Hepatocyte (in vitro differentiated cells): ENCODE measurements around the gene CDRT4. TPM values are rescaled to one million over a fixed set of nuclear protein-coding genes. Genes with fewer than 3 reads are reported as not detected.

Experiments
- DNase-seq: peaks from one replicate; pipeline ENCODE4 v3.0.0-alpha.2; 2016; ENCODE audit warnings: low spot score
- H2AFZ ChIP-seq: fragments of 200-600 bp; sonication (generic); 2 replicates; pipeline ENCODE4 v1.6.0; 2016; ENCODE audit warnings: antibody characterized with exemption, mild to moderate bottlenecking
- H3K27ac ChIP-seq: fragments of 200-600 bp; sonication (generic); 2 replicates; pipeline ENCODE4 v1.5.1; 2016; ENCODE audit warnings: mild to moderate bottlenecking
- H3K27me3 ChIP-seq: fragments of 200-600 bp; sonication (generic); 2 replicates; pipeline ENCODE4 v1.6.1; 2016
- H3K36me3 ChIP-seq: fragments of 200-600 bp; sonication (generic); replicated peaks from 2 replicates; pipeline ENCODE4 v1.5.1; 2016; ENCODE audit warnings: low read depth; ENCODE audit not compliant: insufficient read depth
- H3K4me1 ChIP-seq: fragments of 200-600 bp; sonication (generic); 2 replicates; pipeline ENCODE4 v1.5.1; 2016; ENCODE audit warnings: mild to moderate bottlenecking, moderate library complexity; ENCODE audit not compliant: insufficient read depth
- H3K4me2 ChIP-seq: fragments of 200-600 bp; sonication (generic); 2 replicates; pipeline ENCODE4 v1.6.0; 2016
- H3K4me3 ChIP-seq: fragments of 200-600 bp; sonication (generic); 2 replicates; pipeline ENCODE4 v1.5.1; 2016; ENCODE audit warnings: mild to moderate bottlenecking
- H3K79me2 ChIP-seq: fragments of 200-600 bp; sonication (generic); 2 replicates; pipeline ENCODE4 v1.6.0; 2017; ENCODE audit warnings: mild to moderate bottlenecking
- H3K9me2 ChIP-seq: fragments of 200-600 bp; sonication (generic); replicated peaks from 2 replicates; pipeline ENCODE4 v1.6.0; 2017; ENCODE audit warnings: mild to moderate bottlenecking; ENCODE audit not compliant: insufficient read depth
- H3K9me3 ChIP-seq: fragments of 200-600 bp; sonication (generic); 2 replicates; pipeline ENCODE4 v1.5.1; 2016; ENCODE audit warnings: low read depth, mild to moderate bottlenecking
- H4K20me1 ChIP-seq: fragments of 200-600 bp; sonication (generic); 2 replicates; pipeline ENCODE4 v1.6.0; 2016; ENCODE audit warnings: mild to moderate bottlenecking; ENCODE audit not compliant: insufficient read depth, poor library complexity, severe bottlenecking
- CTCF ChIP-seq: fragments of 200-600 bp; sonication (generic); IDR thresholded peaks from 2 replicates; pipeline ENCODE4 v1.5.1; 2016; ENCODE audit warnings: antibody characterized with exemption, mild to moderate bottlenecking; ENCODE audit not compliant: poor library complexity
- EZH2 ChIP-seq: fragments of 200-600 bp; sonication (generic); IDR thresholded peaks from 2 replicates; pipeline ENCODE4 v1.6.1; 2016; ENCODE audit warnings: antibody characterized with exemption, mild to moderate bottlenecking, borderline replicate concordance
- EZH2phosphoT487 ChIP-seq: fragments of 200-600 bp; sonication (generic); IDR thresholded peaks from one replicate; pipeline ENCODE4 v1.6.1; 2018; ENCODE audit warnings: antibody characterized with exemption, mild to moderate bottlenecking, low read depth, moderate library complexity; ENCODE audit not compliant: unreplicated experiment, severe bottlenecking
- WGBS: methylation state at CpG from one replicate; pipeline ENCODE4 v1.1.6; 2016; ENCODE audit warnings: low lambda C conversion rate; ENCODE audit errors: missing lambda C conversion rate; 5-methylcytosine and 5-hydroxymethylcytosine counted together
- polyA plus RNA-seq: library from polyadenylated mRNA; unstranded; fragments of >200 nt; fragmentation: Nextera tagmentation; extraction: Ambion mirVana; gene quantifications from 2 replicates; pipeline ENCODE4 v1.2.1, GENCODE V29; 2016
- total RNA-seq: library from RNA; depleted of rRNA; stranded (reverse); fragments of >200 nt; gene quantifications from 2 replicates; pipeline ENCODE4 v1.2.3, GENCODE V29; 2014

The CDRT4 gene
- total and polyA plus RNA-seq, 2 experiments from 2014 or later = 2.7 to 9.6 TPM

GRCh38 chr17:15412606-15413005, 54.8 kb downstream of the CDRT4 start:
- Histone ChIP-seq H3K79me2 (no peaks in the 10 kb centered on the region), H3K4me3 (no peak overlapping the region), H3K9me3 (no peaks in the 10 kb centered on the region), H3K4me1 (peaks cover 4% of the 10 kb centered on the region), H3K36me3 (no peaks in the 10 kb centered on the region), H3K9me2 (no peaks in the 10 kb centered on the region), H3K27ac (peak overlapping the region; percentile 27), H3K27me3 (no peaks in the 10 kb centered on the region), H2AFZ (no peak overlapping the region), H4K20me1 (no peaks in the 10 kb centered on the region), H3K4me2 (no peak overlapping the region)
- DNase-seq = no peak
- TF ChIP-seq EZH2 (no peak), EZH2phosphoT487 (no peak), CTCF (no peak)
- WGBS = 89% methylated on average over 7 of the region's 7 CpGs

- Histone ChIP-seq H3K27me3 (no peaks in the 10 kb centered on the region), H2AFZ (no peak overlapping the region), H3K4me1 (peaks cover 4% of the 10 kb centered on the region), H3K79me2 (no peaks in the 10 kb centered on the region), H3K9me3 (no peaks in the 10 kb centered on the region), H3K27ac (peak overlapping the region; percentile 36), H3K9me2 (no peaks in the 10 kb centered on the region), H3K4me2 (no peak overlapping the region), H3K36me3 (no peaks in the 10 kb centered on the region), H3K4me3 (no peak overlapping the region), H4K20me1 (no peaks in the 10 kb centered on the region)
- 82% methylated on average over 7 of the region's 7 CpGs for WGBS
- TF ChIP-seq EZH2 = no peak
- no peak for TF ChIP-seq CTCF
- no peak for DNase-seq
Observed at GRCh38 chr17:15411384-15412198, 55.8 kb downstream of the CDRT4 start.

GRCh38 chr17:15409721-15410250, 57.6 kb downstream of the CDRT4 start:
- Histone ChIP-seq H4K20me1 (no peaks in the 10 kb centered on the region), H3K9me3 (no peaks in the 10 kb centered on the region), H3K27me3 (no peaks in the 10 kb centered on the region), H3K27ac (peak overlapping the region; percentile 77), H3K36me3 (no peaks in the 10 kb centered on the region), H3K4me3 (no peak overlapping the region), H3K4me2 (peak overlapping the region; percentile 16), H2AFZ (no peak overlapping the region), H3K79me2 (no peaks in the 10 kb centered on the region), H3K9me2 (no peaks in the 10 kb centered on the region), H3K4me1 (peaks cover 4% of the 10 kb centered on the region)
- 85% methylated on average over 14 of the region's 14 CpGs for WGBS
- TF ChIP-seq EZH2 = no peak
- TF ChIP-seq CTCF = no peak
- TF ChIP-seq EZH2phosphoT487 = no peak
- DNase-seq = no peak
